HepG2 (cell line): Measurements from ENCODE around the gene LYRM4. TPM values are rescaled to one million over a fixed set of nuclear protein-coding genes. Genes with fewer than 3 reads are reported as not detected.

Experiments used
- ATF1 ChIP-seq: IDR thresholded peaks from 2 replicates; pipeline ENCODE4 v1.6.1; 2016; ENCODE audit warnings: mild to moderate bottlenecking, control low read depth
- CEBPB ChIP-seq: IDR thresholded peaks from 2 replicates; pipeline ENCODE4 v1.6.1; 2011; ENCODE audit warnings: low read depth, low read length, improper control_type of control experiment, borderline replicate concordance
- CEBPZ ChIP-seq: IDR thresholded peaks from 2 replicates; pipeline ENCODE4 v1.6.1; 2012; ENCODE audit warnings: low read length, improper control_type of control experiment
- CHCHD3 ChIP-seq: sonication (generic); formaldehyde crosslinking; IDR thresholded peaks from 2 replicates; pipeline ENCODE4 v1.8.0; 2022; ENCODE audit warnings: mild to moderate bottlenecking, missing genetic modification reagents, moderate library complexity
- GFI1 ChIP-seq: sonication (generic); formaldehyde crosslinking; IDR thresholded peaks from 2 replicates; pipeline ENCODE4 v1.5.0; 2020; ENCODE audit warnings: missing genetic modification reagents, mild to moderate bottlenecking, borderline replicate concordance
- HNRNPLL ChIP-seq: fragments of 200-400 bp; formaldehyde crosslinking; IDR thresholded peaks from 2 replicates; pipeline ENCODE4 v1.6.1; 2017; ENCODE audit warnings: mild to moderate bottlenecking, low read depth, low read length; ENCODE audit not compliant: poor library complexity, severe bottlenecking
- RBAK ChIP-seq: sonication (generic); formaldehyde crosslinking; IDR thresholded peaks from 2 replicates; pipeline ENCODE4 v1.5.1; 2020; ENCODE audit warnings: mild to moderate bottlenecking, missing genetic modification reagents
- SKIL ChIP-seq: sonication (generic); formaldehyde crosslinking; IDR thresholded peaks from 2 replicates; pipeline ENCODE4 v1.8.0; 2022; ENCODE audit warnings: missing genetic modification reagents, mild to moderate bottlenecking, moderate library complexity, borderline replicate concordance
- STAT6 ChIP-seq: sonication (generic); formaldehyde crosslinking; IDR thresholded peaks from 2 replicates; pipeline ENCODE4 v1.4.0; 2020; ENCODE audit warnings: missing genetic modification reagents, mild to moderate bottlenecking, borderline replicate concordance
- TAF1 ChIP-seq: sonication (generic); formaldehyde crosslinking; IDR thresholded peaks from 2 replicates; pipeline ENCODE4 v1.4.0; 2020; ENCODE audit warnings: missing genetic modification reagents
- THAP7 ChIP-seq: sonication (generic); formaldehyde crosslinking; IDR thresholded peaks from 2 replicates; pipeline ENCODE4 v1.8.1; 2023; ENCODE audit warnings: mild to moderate bottlenecking, missing genetic modification reagents
- U2AF1 ChIP-seq: fragments of 200-400 bp; formaldehyde crosslinking; optimal IDR thresholded peaks from 2 replicates; pipeline ENCODE3; 2017; ENCODE audit warnings: mild to moderate bottlenecking, low read depth, low read length
- ZBTB34 ChIP-seq: sonication (generic); formaldehyde crosslinking; IDR thresholded peaks from 2 replicates; pipeline ENCODE4 v1.8.0; 2022; ENCODE audit warnings: mild to moderate bottlenecking, missing genetic modification reagents
- ZEB1 ChIP-seq: IDR thresholded peaks from 2 replicates; pipeline ENCODE4 v1.6.1; 2012; ENCODE audit warnings: mild to moderate bottlenecking, low read depth, inconsistent platforms; ENCODE audit not compliant: insufficient replicate concordance
- ZNF234 ChIP-seq: sonication (generic); formaldehyde crosslinking; conservative IDR thresholded peaks from 2 replicates; pipeline ENCODE4 v1.5.1; 2020; ENCODE audit warnings: mild to moderate bottlenecking, missing genetic modification reagents
- ZNF432 ChIP-seq: sonication (generic); formaldehyde crosslinking; IDR thresholded peaks from 2 replicates; pipeline ENCODE4 v1.5.0; 2020; ENCODE audit warnings: missing genetic modification reagents, mild to moderate bottlenecking, borderline replicate concordance
- ZNF569 ChIP-seq: sonication (generic); formaldehyde crosslinking; IDR thresholded peaks from 2 replicates; pipeline ENCODE4 v1.5.0; 2020; ENCODE audit warnings: mild to moderate bottlenecking, missing genetic modification reagents, moderate library complexity, borderline replicate concordance
- ZNF607 ChIP-seq: sonication (generic); formaldehyde crosslinking; IDR thresholded peaks from 2 replicates; pipeline ENCODE4 v1.5.1; 2020; ENCODE audit warnings: missing genetic modification reagents, mild to moderate bottlenecking, borderline replicate concordance
- ZNF761 ChIP-seq: sonication (generic); formaldehyde crosslinking; conservative IDR thresholded peaks from 2 replicates; pipeline ENCODE4 v1.4.0; 2020; ENCODE audit warnings: mild to moderate bottlenecking, missing genetic modification reagents
- ZSCAN12 ChIP-seq: sonication (generic); formaldehyde crosslinking; IDR thresholded peaks from 2 replicates; pipeline ENCODE4 v1.9.0; 2021; ENCODE audit warnings: mild to moderate bottlenecking, missing genetic modification reagents
- polyA plus RNA-seq, 8 experiments: library from polyadenylated mRNA; depleted of rRNA in 3 of 8; stranded (reverse) in 7 of 8; unstranded in 1 of 8; fragments of >200 nt; fragmentation: Illumina TruSeq in 4 of 8; extraction: Trizol in 4 of 8; gene quantifications; 2 replicates each; pipeline versions ENCODE4 v1.2.1 to v1.2.3, GENCODE V29; 2011 to 2016; ENCODE audit warnings: low read depth in 4 of 8, missing spikeins in 1 of 8, mixed read lengths in 1 of 8; ENCODE audit not compliant: insufficient read depth in 1 of 8
- total RNA-seq, 5 experiments: library from RNA; depleted of rRNA; stranded (reverse); fragments of >200 nt; fragmentation: Illumina TruSeq; extraction: Trizol; gene quantifications; 2 replicates each; pipeline ENCODE4 v1.2.3, GENCODE V29; 2016; ENCODE audit warnings: low read depth in 1 of 5

The LYRM4 gene
- total and polyA plus RNA-seq, 2 of the 13 experiments (the other 11 are each of a cell fraction or from before 2014, with no cell fraction given), result 64.6 to 67.5 TPM

GRCh38 chr6:5214570-5215052, 46.1 kb downstream of the LYRM4 start (continued):
- TF ChIP-seq CEBPZ, result no peak
- no peak for TF ChIP-seq U2AF1
- TF ChIP-seq ZBTB34, result no peak
- TF ChIP-seq SKIL (CRISPR knock-in tag), result no peak
- no peak for TF ChIP-seq ZNF607 (CRISPR knock-in tag)
- TF ChIP-seq ZEB1, result no peak
- 0 out of 2 replicates have a peak, but pooled peaks have one; percentile 59 for TF ChIP-seq CHCHD3 (CRISPR knock-in tag)
- no peak for TF ChIP-seq ATF1
- no peak for TF ChIP-seq ZNF569 (CRISPR knock-in tag)
- TF ChIP-seq ZSCAN12 (CRISPR knock-in tag), result no peak
- no peak for TF ChIP-seq GFI1 (CRISPR knock-in tag)
- no peak for TF ChIP-seq RBAK (CRISPR knock-in tag)
- no peak for TF ChIP-seq CEBPB
- TF ChIP-seq HNRNPLL, result no peak
- TF ChIP-seq ZNF234 (CRISPR knock-in tag), result no peak
- TF ChIP-seq ZNF761 (CRISPR knock-in tag), result no peak
- TF ChIP-seq ZNF432 (CRISPR knock-in tag), result no peak
- no peak for TF ChIP-seq TAF1 (CRISPR knock-in tag)
- TF ChIP-seq STAT6 (CRISPR knock-in tag), result no peak
- no peak for TF ChIP-seq THAP7 (CRISPR knock-in tag)
